Neutrophil (primary cell): ENCODE measurements around the gene CSNK1A1.

Experiments used
- H3K27ac ChIP-seq: fragments of 200-600 bp; sonication (generic); 2 replicates; pipeline ENCODE4 v1.5.1; 2016; ENCODE audit warnings: mild to moderate bottlenecking, moderate library complexity
- H3K27me3 ChIP-seq: fragments of 200-600 bp; sonication (generic); 2 replicates; pipeline ENCODE4 v1.6.0; 2016; ENCODE audit warnings: mild to moderate bottlenecking
- H3K36me3 ChIP-seq: fragments of 200-600 bp; sonication (generic); 2 replicates; pipeline ENCODE4 v1.5.1; 2017
- H3K4me1 ChIP-seq, 2 experiments: fragments of 200-600 bp in 1 of 2; sonication (generic) in 1 of 2; 1 replicate in 1 of 2; 2 replicates in 1 of 2; pipeline versions ENCODE4 v1.5.1 to v1.6.1; 2013 to 2016; ENCODE audit warnings: low read depth in 1 of 2, low read length in 1 of 2, mild to moderate bottlenecking in 1 of 2, moderate library complexity in 1 of 2; ENCODE audit not compliant: control insufficient read depth in 1 of 2, insufficient read depth in 1 of 2
- H3K4me3 ChIP-seq, 2 experiments: fragments of 200-600 bp in 1 of 2; sonication (generic) in 1 of 2; 1 replicate in 1 of 2; 2 replicates in 1 of 2; pipeline ENCODE4 v1.5.1; 2013 to 2016; ENCODE audit warnings: low read depth in 1 of 2, low read length in 1 of 2, mild to moderate bottlenecking in 1 of 2, moderate library complexity in 1 of 2
- H3K9me3 ChIP-seq: fragments of 200-600 bp; sonication (generic); 2 replicates; pipeline ENCODE4 v1.5.1; 2016
- CTCF ChIP-seq: fragments of 200-600 bp; sonication (generic); IDR thresholded peaks from 2 replicates; pipeline ENCODE4 v1.5.1; 2016; ENCODE audit warnings: antibody characterized with exemption

The CSNK1A1 gene

GRCh38 chr5:149475777-149476176, 75.5 kb downstream of the CSNK1A1 start:
- Histone ChIP-seq H3K36me3 (no peaks in the 10 kb centered on the region), H3K27ac (no peak overlapping the region), H3K4me3 (no peak overlapping the region), H3K9me3 (no peaks in the 10 kb centered on the region), H3K4me1 (no peaks in the 10 kb centered on the region), H3K27me3 (no peaks in the 10 kb centered on the region)
- TF ChIP-seq CTCF = no peak

- H3K4me1 ChIP-seq = no peaks in the 10 kb centered on the region
- no peaks in the 10 kb centered on the region for H3K9me3 ChIP-seq
- H3K4me3 ChIP-seq = no peak overlapping the region
- H3K36me3 ChIP-seq = no peaks in the 10 kb centered on the region
- no peaks in the 10 kb centered on the region for H3K27me3 ChIP-seq
- no peak for TF ChIP-seq CTCF
- H3K27ac ChIP-seq = no peak overlapping the region
Measured at GRCh38 chr5:149474198-149474597, 77.0 kb downstream of the CSNK1A1 start.

- H3K27ac ChIP-seq = no peak overlapping the region
- no peaks in the 10 kb centered on the region for H3K4me1 ChIP-seq
- no peaks in the 10 kb centered on the region for H3K36me3 ChIP-seq
- no peaks in the 10 kb centered on the region for H3K9me3 ChIP-seq
- TF ChIP-seq CTCF = no peak
- no peaks in the 10 kb centered on the region for H3K27me3 ChIP-seq
- no peak overlapping the region for H3K4me3 ChIP-seq
Measured at GRCh38 chr5:149473441-149473840, 77.8 kb downstream of the CSNK1A1 start.

- no peaks in the 10 kb centered on the region for H3K36me3 ChIP-seq
- no peaks in the 10 kb centered on the region for H3K9me3 ChIP-seq
- no peaks in the 10 kb centered on the region for H3K4me1 ChIP-seq
- no peak overlapping the region for H3K27ac ChIP-seq
- H3K4me3 ChIP-seq = no peak overlapping the region
- no peak for TF ChIP-seq CTCF
- H3K27me3 ChIP-seq = no peaks in the 10 kb centered on the region
Measured at GRCh38 chr5:149472399-149472798, 78.8 kb downstream of the CSNK1A1 start.

GRCh38 chr5:149471406-149472183, 79.6 kb downstream of the CSNK1A1 start:
- H3K4me1 ChIP-seq = no peaks in the 10 kb centered on the region
- no peak overlapping the region for H3K4me3 ChIP-seq
- no peaks in the 10 kb centered on the region for H3K36me3 ChIP-seq

More at GRCh38 chr5:149471406-149472183, 79.6 kb downstream of the CSNK1A1 start:
- H3K27me3 ChIP-seq = no peaks in the 10 kb centered on the region
- no peaks in the 10 kb centered on the region for H3K9me3 ChIP-seq
- H3K27ac ChIP-seq = no peak overlapping the region
- TF ChIP-seq CTCF = no peak
